Inferior parietal cortex (tissue), 1 donor: ENCODE results near the gene SMARCB1.
A peak's percentile ranks its signal among the peaks of the same experiment; 100 is the strongest.

Source experiments
- DNase-seq: peaks from one replicate; pipeline ENCODE4 v3.0.0-alpha.2; 2016; ENCODE audit errors: extremely low spot score

Gene SMARCB1

DNA sequence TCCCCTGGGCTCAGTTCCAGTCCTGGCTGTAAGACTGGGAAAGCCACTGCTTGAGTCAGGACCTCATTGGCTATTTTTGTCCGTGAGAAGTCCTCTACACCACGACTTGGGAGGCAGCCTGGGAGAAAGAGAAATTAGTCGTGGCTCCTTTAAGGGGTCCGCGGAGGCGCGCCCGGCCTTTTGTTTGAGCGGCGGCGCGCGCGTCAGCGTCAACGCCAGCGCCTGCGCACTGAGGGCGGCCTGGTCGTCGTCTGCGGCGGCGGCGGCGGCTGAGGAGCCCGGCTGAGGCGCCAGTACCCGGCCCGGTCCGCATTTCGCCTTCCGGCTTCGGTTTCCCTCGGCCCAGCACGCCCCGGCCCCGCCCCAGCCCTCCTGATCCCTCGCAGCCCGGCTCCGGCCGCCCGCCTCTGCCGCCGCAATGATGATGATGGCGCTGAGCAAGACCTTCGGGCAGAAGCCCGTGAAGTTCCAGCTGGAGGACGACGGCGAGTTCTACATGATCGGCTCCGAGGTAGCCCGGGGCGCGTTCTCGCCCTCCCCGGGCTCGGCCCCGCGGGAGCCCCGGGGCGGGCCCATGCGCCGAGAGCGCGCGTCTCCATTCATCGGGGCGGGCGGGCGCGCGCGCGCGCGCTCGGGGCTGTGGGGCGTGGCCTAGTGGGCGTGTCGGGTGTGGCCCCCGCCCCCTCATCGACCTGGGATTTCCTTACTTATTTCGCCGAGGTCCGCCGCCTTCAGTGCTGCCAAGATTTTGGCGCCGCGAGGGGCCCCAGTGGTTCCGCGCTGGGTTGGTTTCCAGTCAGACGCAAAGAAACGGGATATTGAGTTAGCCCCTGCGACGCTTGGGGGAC, at the start of gene SMARCB1:
Gene SMARCB1 (plus strand): TSS at position 215 of the 848 bp plus-strand sequence. CDS start 204 bp downstream, at position 419.
- peak; percentile 85 for DNase-seq

DNA sequence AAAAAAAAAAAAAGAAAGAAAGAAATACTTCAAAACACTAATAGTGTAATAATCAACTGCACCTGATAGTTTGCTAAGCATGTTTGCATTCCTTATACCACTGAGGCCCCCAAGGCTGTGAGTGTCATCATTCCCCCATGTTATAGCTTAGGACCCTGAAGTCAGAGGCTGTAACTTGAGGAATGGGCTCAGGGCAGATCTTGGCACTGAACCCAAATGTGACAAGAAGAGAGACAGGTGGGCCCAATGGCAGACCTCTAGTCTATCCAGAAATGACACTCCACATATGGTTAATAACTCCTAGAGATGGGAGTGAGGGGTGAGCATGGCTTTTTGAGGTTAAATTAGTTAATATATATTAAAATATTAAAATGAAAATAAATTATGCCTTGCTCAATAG, 49.1 kb upstream of the SMARCB1 start:
- DNase-seq = no peak

DNA sequence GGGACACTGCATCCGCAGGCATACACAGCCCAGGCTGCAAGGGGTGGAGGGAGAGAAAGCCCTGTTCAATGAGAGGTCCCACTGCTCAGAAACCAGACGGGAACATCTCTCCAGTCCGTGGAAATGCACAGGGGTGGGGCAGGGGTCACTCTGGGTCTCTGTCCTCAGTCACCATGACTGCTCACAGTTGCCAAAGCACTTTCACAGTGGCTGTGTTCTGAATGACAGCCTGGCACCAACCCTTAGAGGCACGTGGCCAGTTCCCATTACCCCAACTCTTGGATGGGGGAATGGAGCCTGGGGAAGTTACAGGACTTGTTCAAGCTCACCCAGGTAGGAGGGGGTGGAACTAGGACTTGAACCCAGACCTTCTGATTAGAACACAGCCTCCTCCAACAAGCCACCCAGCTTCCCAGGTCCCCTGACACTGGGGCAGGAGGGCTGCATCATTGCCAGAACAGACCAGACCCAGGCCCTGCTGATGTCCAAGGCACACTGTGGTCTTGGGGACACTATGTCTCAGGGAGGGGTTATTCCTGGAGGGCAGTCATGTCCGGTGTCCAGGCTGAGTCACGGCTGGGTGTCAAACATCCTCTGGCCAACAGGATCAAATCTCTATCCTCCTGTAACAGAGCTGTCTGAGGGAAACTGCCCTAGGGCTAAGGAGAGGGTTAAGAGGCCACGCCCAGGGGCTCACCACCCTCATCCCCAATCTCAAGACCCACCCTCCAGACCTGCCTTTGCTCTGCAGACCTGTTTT, 44.1 kb upstream of the SMARCB1 start:
- DNase-seq = no peak

GRCh38 chr22:23743303-23743705, 43.5 kb upstream of the SMARCB1 start:
- DNase-seq = peak; percentile 13

DNA sequence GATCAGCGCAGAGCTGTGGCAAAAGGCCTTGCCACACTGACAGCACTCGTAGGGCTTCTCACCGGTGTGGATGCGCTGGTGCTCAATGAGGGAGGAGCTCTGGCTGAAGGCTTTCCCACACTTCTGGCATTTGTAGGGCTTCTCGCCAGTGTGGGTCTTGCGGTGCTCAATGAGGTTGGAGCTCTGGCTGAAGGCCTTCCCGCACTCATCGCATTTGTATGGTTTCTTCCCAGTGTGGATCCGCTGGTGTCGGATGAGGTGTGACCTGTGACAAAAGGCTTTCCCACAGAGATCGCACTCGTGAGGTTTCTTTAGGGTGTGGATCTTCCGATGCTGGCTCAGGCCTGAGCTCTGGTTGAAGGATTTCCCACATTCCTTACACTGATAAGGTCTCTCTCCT, 42.8 kb upstream of the SMARCB1 start:
- DNase-seq = no peak

DNA sequence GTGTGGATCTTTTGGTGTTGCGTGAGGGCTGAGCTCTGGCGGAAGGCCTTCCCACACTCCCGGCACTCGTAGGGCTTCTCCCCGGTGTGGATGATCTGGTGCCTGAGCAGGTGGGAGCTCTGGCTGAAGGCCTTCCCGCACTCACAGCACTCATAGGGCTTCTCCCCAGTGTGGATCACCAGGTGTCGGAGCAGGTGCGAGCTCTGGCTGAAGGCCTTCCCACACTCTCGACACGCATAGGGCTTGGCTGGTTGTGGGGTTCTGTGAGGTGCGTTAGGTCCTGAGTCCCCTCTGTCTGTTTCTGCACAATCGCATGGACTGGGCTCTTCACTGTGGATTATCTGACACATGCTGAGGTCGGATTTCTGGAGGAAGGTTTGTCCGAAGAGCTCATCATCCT, 42.3 kb upstream of the SMARCB1 start:
- DNase-seq = no peak

DNA sequence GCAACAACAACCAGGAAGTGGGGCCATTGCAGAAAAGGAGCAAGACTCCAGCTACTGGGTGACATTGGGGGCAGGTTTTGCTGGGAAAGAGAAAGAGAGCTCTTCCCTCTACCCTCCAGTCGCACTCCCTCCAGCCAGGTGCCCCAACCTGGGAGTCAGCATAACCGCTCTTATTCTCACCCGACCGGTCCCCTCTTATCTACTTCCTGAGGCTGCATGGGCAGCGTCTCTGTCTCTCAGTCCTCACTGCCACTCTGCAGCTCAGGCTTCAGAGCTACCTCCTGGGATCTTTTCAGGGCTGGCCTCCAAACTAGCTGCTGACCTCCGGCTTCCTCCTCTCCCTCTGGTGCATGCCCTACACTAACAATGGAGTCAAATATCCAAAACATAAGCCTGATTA, 41.0 kb upstream of the SMARCB1 start:
- no peak for DNase-seq

GRCh38 chr22:23749841-23750301, 36.9 kb upstream of the SMARCB1 start:
- no peak for DNase-seq

- peak; percentile 9 for DNase-seq
Observed at GRCh38 chr22:23750367-23750713, 36.4 kb upstream of the SMARCB1 start.

DNA sequence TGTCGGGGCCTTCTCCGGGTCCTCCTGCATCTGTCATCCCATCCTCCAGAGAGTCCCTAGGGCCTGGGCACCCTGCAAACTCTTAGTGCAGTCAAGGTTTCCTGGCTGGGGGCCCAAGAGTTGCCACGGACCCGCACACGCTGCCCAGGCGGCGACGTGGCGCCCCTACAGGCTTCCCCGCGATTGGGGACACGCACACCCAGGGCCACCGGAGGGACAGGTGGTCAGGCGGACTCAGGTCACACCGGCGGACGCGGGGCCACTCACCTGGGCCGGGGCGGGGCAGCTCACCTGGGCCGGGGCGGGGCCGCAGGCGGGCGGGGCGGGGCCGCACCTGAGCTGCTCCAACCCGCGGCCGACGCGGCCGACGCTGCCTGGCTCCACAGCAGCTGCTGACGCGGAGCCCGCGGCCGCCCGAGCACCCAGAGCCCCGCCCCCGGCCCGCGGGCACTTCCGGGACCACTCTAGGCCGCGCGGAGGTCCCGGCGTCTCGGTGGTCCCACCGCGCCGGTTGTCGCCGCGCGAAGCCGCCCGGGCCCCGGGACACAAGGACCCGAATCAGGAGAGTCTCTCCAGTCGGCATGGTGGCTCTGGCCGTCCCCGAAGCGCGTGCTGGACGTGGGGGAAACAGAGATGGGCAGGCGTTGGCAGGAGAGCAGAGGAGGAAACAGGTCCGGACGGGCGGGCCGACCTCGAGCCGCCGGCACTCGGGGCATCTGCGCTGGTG, 35.9 kb upstream of the SMARCB1 start, which contains the start of gene ZNF70:
Gene ZNF70 (minus strand): TSS at position 399 of the 727 bp plus-strand sequence. CDS start 5,972 bp downstream, outside the sequence.
- peak; percentile 50 for DNase-seq

GRCh38 chr22:23751441-23751996, 35.2 kb upstream of the SMARCB1 start:
- DNase-seq = peak; percentile 9

- no peak for DNase-seq
Observed at GRCh38 chr22:23752090-23752691, 34.6 kb upstream of the SMARCB1 start.

- no peak for DNase-seq
Observed at GRCh38 chr22:23752750-23753149, 34.0 kb upstream of the SMARCB1 start.

GRCh38 chr22:23753385-23753784, 33.4 kb upstream of the SMARCB1 start:
- DNase-seq = no peak

- DNase-seq = no peak
Observed at GRCh38 chr22:23754220-23754919, 32.4 kb upstream of the SMARCB1 start, which contains the start of gene VPREB3. Gene VPREB3 (minus strand): TSS chr22:23754425. CDS start chr22:23754363, 62 bp downstream.

DNA sequence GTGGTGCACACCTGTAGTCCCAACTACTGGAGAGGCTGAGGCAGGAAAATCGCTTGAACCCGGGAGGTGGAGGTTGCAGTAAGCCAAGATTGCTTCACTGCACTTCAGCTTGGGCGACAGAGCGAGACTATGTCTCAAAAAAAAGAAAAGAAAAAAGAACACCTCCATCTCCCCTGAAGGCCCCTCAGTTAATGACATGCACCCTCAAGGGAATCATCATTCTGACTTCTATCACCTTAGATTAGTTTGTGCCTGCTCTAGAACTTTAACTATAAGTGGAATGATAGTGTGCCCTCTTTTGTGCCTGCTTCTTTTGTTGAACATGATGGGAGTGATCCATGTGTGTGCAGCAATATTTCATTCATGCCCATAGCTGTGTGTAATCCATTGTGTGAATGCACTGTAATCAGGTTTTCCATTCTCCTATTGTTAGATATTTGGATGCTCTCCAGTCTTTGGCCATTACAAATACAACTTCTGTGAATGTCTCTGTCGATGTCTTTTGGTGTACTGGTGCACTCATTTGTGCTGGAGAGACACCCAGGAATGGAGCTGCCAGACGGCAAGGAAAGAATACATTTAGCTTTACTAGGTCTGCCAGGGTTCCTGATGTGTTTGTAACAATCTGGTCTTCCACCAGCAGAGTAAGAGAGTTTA, 31.7 kb upstream of the SMARCB1 start:
- peak; percentile 75 for DNase-seq

GRCh38 chr22:23755711-23756110, 31.1 kb upstream of the SMARCB1 start:
- DNase-seq = no peak

DNA sequence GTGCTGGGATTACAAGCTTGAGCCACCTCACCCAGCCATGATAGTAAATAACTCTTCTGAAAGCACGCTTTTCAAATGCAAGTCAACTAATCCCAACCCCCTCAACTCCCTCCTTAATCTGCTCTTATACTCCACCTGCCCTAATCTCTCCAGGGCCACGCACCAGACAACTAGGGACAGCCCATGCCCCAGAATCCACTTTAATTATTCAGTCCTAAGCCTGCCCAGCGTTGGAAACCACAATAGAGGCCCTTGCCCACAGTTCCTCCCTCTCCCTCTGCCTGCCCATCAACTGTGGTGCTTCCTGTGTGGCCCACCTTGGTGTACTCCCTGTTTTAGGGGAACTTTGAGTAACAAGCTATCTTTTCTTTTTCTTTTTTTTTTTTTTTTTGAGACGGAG, 29.9 kb upstream of the SMARCB1 start:
- DNase-seq = no peak

DNA sequence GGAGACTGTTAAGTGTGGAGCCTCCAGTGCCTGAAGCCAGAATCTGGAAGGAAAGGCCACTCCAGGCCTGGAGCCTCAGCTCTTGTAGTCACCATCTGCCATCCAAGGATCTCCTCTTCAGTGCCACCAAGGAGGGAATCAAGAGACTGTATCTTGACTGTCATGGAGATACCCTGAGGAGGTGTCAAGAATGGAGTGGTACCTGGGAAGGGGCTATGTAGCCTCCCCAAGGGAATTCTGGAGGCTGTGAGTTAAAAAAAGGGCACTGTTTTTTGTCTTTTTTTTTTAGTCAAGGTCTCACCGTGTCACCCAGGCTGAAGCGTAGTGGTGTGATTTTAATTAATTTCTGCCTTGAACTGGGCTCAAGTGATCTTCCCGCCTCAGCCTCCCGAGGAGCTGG, 27.2 kb upstream of the SMARCB1 start:
- no peak for DNase-seq

- DNase-seq = no peak
Observed at GRCh38 chr22:23760056-23760455, 26.7 kb upstream of the SMARCB1 start.
